ENCODE data around the gene MRM1. TPM values are rescaled to one million over a fixed set of nuclear protein-coding genes. Genes with fewer than 3 reads are reported as not detected.

Gene MRM1
- 14.1 to 20.5 TPM (median 19.6 TPM) in 5 replicates for total RNA-seq (2022; extraction: Qiagen RNA extraction)

DNA sequence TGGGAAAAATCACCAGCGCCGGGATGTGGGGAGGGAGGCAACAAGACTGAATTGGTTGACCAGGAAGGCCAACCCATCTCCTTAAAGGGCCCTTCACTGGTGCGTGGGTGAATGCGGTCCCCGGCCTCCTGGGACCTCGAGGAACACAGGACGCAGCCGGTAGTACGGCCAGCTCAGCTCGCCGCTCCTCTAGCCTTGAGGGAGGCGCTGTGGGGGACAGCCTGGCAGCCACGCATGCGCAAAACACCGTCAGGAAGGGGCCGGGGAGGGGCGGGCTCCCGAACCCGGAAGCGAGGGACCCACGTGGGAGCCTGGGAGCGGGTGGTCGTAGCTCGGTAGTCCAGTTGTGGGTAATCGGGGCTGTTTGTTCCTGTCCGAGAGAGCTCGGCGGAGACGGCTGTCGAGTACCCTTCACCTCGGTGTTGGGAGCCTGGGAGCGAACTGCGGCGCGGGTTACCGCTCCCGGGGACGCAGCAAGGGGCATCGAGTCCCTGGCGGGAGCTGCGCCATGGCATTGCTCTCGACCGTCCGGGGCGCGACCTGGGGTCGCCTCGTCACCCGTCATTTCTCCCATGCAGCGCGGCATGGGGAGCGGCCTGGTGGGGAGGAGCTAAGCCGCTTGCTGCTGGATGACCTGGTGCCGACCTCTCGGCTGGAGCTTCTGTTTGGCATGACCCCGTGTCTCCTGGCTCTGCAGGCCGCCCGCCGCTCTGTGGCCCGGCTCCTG lies at the start of gene MRM1:
TSS of gene MRM1 (plus strand) at position 281 of the 727 bp plus-strand sequence. CDS start at position 509, 228 bp downstream.

GRCh38 chr17:36591434-36592315 lies 9.7 kb upstream of the MRM1 start, which contains the start of gene DHRS11:
Gene DHRS11, plus strand, starts transcription at chr17:36591879. Its CDS starts 131 bp downstream, at chr17:36592010.

Other genes starting within 250 kb of the MRM1 start
- gene TBC1D3H, start 213.1 kb upstream of the MRM1 start, total RNA-seq (2022; extraction: Qiagen RNA extraction): not detected in 5 replicates
- gene ZNHIT3, start 114.9 kb upstream of the MRM1 start, total RNA-seq (2022; extraction: Qiagen RNA extraction): 81.1 to 88.2 TPM (median 82.9 TPM) in 5 replicates
- 52.3 to 68.3 TPM (median 60.5 TPM) in 5 replicates for gene MYO19, start 66.7 kb upstream of the MRM1 start, total RNA-seq (2022; extraction: Qiagen RNA extraction)
- gene PIGW, start 66.6 kb upstream of the MRM1 start, total RNA-seq (2022; extraction: Qiagen RNA extraction): 22.8 to 30.4 TPM (median 25.1 TPM) in 5 replicates
- gene GGNBP2, start 56.7 kb upstream of the MRM1 start, total RNA-seq (2022; extraction: Qiagen RNA extraction): 54.4 to 68.7 TPM (median 62.3 TPM) in 5 replicates
- gene DHRS11, start 9.7 kb upstream of the MRM1 start, total RNA-seq (2022; extraction: Qiagen RNA extraction): 5.4 to 10.6 TPM (median 8.8 TPM) in 5 replicates